ENCODE measurements around the gene CLDN15.

GRCh38 chr7:101240226-101241014, 2.8 kb upstream of the CLDN15 start:
- TF ChIP-seq CTCF (IDR thresholded peaks at IDR 0.05) (no peak), POLR2AphosphoS5 (IDR thresholded peaks at IDR 0.05; ENCODE audit: insufficient read depth in 1 of 2, low read depth in 1 of 2) (no peak)

All from vagina (tissue), 2 donors.